Measurements from ENCODE around the gene PRSS35. TPM values are rescaled to one million over a fixed set of nuclear protein-coding genes. Genes with fewer than 3 reads are reported as not detected.
A peak's percentile ranks its signal among the peaks of the same experiment; 100 is the strongest.

Gene PRSS35
- total RNA-seq, 1 donor, result 3.5 TPM

DNA sequence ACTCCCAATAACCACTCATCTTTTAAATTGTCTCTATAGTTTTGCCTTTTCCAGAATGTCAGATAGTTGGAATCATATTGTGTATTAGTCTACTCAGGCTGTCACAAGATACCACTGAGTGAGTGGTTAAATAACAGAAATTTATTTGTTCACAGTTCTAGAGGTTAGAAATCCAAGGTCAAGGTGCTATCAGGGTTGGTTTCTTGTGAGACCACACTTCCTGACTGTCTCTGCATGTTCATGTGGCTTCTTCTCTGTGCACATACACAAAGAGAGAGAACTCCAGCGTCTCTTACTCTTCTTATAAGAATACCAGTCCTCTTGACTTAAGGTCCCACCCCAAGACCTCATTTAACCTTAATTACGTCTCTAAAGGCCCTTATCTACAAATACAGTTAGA lies 23.9 kb upstream of the PRSS35 start:
- no peak overlapping the region for H3K4me3 ChIP-seq (ENCODE audit: low read depth, low read length)
- no peak for TF ChIP-seq CTCF (IDR thresholded peaks at IDR 0.05; ENCODE audit: insufficient read depth, low read length)
- no peak for DNase-seq (ENCODE audit: low read depth)

- H3K4me3 ChIP-seq (ENCODE audit: low read depth, low read length), result no peak overlapping the region
- TF ChIP-seq CTCF (IDR thresholded peaks at IDR 0.05; ENCODE audit: insufficient read depth, low read length), result no peak
- DNase-seq (ENCODE audit: low read depth), result no peak
These were observed 23.5 kb upstream of the PRSS35 start for GRCh38 chr6:83488861-83489260.

DNA sequence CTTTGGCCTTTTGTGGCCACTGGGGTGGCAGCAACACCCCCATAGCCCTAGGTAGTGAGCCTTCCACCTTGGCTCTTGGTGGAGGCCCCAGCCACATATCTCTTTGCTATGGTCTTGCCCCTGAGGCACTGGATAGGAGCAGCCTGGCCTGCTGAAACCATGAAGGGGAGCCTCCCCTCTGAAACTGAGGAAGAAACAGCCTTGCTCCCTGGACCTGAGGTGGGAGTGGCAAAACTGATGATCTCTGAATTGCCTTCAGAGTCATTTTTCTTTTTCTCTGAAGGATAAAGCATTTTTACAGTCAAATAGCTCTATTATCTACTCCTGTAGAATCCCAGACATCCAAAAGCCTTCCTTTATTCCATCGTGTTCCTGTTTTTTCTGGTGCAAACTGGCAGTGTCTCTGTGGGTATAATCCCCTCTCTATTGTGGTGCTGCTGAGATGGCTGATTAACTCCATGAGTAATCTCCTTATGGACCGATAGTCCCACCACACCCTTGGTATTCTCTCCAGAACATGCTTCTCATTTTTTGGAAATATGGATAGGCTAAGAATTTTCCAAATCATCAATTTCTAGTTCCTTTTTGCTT lies 22.0 kb upstream of the PRSS35 start:
- no peak overlapping the region for H3K4me3 ChIP-seq (ENCODE audit: low read depth, low read length)
- no peak for DNase-seq (ENCODE audit: low read depth)
- TF ChIP-seq CTCF (IDR thresholded peaks at IDR 0.05; ENCODE audit: insufficient read depth, low read length), result no peak

GRCh38 chr6:83505356-83505755 lies 7.0 kb upstream of the PRSS35 start:
- no peak overlapping the region for H3K4me3 ChIP-seq (ENCODE audit: low read depth, low read length)
- TF ChIP-seq CTCF (IDR thresholded peaks at IDR 0.05; ENCODE audit: insufficient read depth, low read length), result no peak
- DNase-seq (ENCODE audit: low read depth), result peak; percentile 28

DNA sequence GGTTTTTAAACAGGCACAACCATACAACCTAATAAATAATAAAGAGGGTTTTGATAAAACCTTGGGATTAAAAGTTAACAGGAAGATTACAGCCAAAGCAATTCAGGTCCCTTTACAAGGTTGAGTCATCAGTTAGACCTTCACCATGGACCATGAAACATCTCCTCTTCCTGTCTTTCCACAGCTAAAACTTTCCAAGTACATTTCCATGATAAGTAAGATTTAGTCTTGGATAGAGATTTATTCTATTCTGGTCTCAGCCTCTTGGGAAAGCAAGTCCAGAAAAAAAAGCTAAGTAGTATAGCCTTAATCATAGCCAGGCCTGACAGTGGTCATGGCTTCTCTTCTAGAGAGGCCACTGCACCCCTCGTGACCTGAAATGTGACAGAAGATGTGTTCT lies 2.9 kb upstream of the PRSS35 start:
- peak; percentile 50 for DNase-seq (ENCODE audit: low read depth)
- TF ChIP-seq CTCF (IDR thresholded peaks at IDR 0.05; ENCODE audit: insufficient read depth, low read length), result no peak
- no peak overlapping the region for H3K4me3 ChIP-seq (ENCODE audit: low read depth, low read length)

GRCh38 chr6:83510791-83511190 lies 1.5 kb upstream of the PRSS35 start:
- no peak overlapping the region for H3K4me3 ChIP-seq (ENCODE audit: low read depth, low read length)
- no peak for DNase-seq (ENCODE audit: low read depth)
- no peak for TF ChIP-seq CTCF (IDR thresholded peaks at IDR 0.05; ENCODE audit: insufficient read depth, low read length)

DNA sequence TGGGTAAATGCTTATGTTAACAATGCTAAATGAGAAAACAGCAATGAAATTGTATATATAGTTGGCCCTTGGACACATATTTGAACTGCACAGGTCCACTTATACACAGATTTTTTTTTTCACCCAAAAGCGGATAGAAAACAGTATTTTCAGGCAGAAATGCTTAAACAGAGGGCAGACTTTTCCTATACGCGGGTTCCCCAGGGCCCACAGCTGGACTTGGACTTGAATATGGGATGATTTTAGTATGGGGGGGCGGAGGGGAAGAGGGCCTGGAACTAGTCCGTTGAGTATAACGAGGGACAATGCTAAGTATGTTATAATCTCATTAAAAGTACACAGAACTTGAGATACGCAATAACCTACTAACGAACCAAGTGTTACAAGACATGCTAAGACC lies 1.1 kb upstream of the PRSS35 start:
- TF ChIP-seq CTCF (IDR thresholded peaks at IDR 0.05; ENCODE audit: insufficient read depth, low read length), result no peak
- H3K4me3 ChIP-seq (ENCODE audit: low read depth, low read length), result no peak overlapping the region
- no peak for DNase-seq (ENCODE audit: low read depth)
